ENCODE measurements around the gene CAPZB. TPM values are rescaled to one million over a fixed set of nuclear protein-coding genes. Genes with fewer than 3 reads are reported as not detected.

Gene CAPZB
- polyA plus RNA-seq, 1 donor from 2014 or later, result 159 TPM

- Histone ChIP-seq H3K9ac (ENCODE audit: low read length) (no peak overlapping the region), H3K27me3 (ENCODE audit: insufficient read depth, low read depth, low read length) (no peaks in the 10 kb centered on the region), H3K36me3 (ENCODE audit: insufficient read depth, low read length) (no peaks in the 10 kb centered on the region), H3F3A (ENCODE audit: insufficient read depth, low read length, poor library complexity, severe bottlenecking) (no peaks in the 10 kb centered on the region), H3K4me3 (ENCODE audit: low read length) (no peak overlapping the region), H4K20me1 (ENCODE audit: insufficient read depth) (no peaks in the 10 kb centered on the region), H3K27ac (ENCODE audit: low read length) (no peak overlapping the region), H3K9me3 (ENCODE audit: low read length) (no peaks in the 10 kb centered on the region), H3K9me2 (ENCODE audit: insufficient read depth, low read length) (no peaks in the 10 kb centered on the region), H3K79me2 (replicated peaks; ENCODE audit: insufficient read depth, low read length) (no peaks in the 10 kb centered on the region), H2AFZ (ENCODE audit: low read depth, low read length) (no peak overlapping the region), H3K4me2 (ENCODE audit: low read length) (no peak overlapping the region)
- no peak for TF ChIP-seq SMC3 (conservative IDR thresholded peaks at IDR 0.05; ENCODE audit: poor library complexity)
- TF ChIP-seq MXI1 (conservative IDR thresholded peaks at IDR 0.05; ENCODE audit: poor library complexity, severe bottlenecking), result no peak
- no peak for TF ChIP-seq TAF1 (IDR thresholded peaks at IDR 0.05; ENCODE audit: low read depth)
- TF ChIP-seq EP300 (conservative IDR thresholded peaks at IDR 0.05; ENCODE audit: poor library complexity, severe bottlenecking), result no peak
- TF ChIP-seq, protein P1, sequence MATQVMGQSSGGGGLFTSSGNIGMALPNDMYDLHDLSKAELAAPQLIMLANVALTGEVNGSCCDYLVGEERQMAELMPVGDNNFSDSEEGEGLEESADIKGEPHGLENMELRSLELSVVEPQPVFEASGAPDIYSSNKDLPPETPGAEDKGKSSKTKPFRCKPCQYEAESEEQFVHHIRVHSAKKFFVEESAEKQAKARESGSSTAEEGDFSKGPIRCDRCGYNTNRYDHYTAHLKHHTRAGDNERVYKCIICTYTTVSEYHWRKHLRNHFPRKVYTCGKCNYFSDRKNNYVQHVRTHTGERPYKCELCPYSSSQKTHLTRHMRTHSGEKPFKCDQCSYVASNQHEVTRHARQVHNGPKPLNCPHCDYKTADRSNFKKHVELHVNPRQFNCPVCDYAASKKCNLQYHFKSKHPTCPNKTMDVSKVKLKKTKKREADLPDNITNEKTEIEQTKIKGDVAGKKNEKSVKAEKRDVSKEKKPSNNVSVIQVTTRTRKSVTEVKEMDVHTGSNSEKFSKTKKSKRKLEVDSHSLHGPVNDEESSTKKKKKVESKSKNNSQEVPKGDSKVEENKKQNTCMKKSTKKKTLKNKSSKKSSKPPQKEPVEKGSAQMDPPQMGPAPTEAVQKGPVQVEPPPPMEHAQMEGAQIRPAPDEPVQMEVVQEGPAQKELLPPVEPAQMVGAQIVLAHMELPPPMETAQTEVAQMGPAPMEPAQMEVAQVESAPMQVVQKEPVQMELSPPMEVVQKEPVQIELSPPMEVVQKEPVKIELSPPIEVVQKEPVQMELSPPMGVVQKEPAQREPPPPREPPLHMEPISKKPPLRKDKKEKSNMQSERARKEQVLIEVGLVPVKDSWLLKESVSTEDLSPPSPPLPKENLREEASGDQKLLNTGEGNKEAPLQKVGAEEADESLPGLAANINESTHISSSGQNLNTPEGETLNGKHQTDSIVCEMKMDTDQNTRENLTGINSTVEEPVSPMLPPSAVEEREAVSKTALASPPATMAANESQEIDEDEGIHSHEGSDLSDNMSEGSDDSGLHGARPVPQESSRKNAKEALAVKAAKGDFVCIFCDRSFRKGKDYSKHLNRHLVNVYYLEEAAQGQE (IDR thresholded peaks at IDR 0.05; ENCODE audit: borderline replicate concordance), result no peak
- TF ChIP-seq EZH2 (IDR thresholded peaks at IDR 0.05; ENCODE audit: borderline replicate concordance, insufficient read depth, low read length, poor library complexity, severe bottlenecking), result no peak
- TF ChIP-seq CTCF (IDR thresholded peaks at IDR 0.05; ENCODE audit: poor library complexity, severe bottlenecking), result no peak
- no peak for TF ChIP-seq RAD21 (conservative IDR thresholded peaks at IDR 0.05)
Measured at GRCh38 chr1:19347533-19348172, 137.7 kb downstream of the CAPZB start.

DNA sequence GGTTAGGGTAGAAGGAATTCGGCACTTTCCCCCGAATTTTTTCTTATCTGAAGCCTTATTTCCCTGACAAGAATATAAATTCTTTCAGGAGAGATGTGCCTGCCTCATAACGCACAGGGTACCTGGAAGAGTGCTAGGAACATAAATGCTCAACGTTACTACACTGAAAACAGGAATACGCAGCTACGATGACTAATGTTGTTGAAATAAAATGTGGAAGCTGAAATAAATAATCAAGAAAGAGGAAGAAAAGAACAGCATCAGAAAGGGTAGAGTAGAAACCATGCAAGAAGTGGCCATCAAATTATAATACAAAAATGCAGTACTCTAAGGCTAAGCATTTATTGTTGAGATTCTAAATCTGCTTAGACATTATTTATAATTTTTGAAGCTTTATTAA, 139.3 kb downstream of the CAPZB start:
- H3K27ac ChIP-seq (ENCODE audit: low read length), result no peak overlapping the region
- no peaks in the 10 kb centered on the region for H4K20me1 ChIP-seq (ENCODE audit: insufficient read depth)
- no peak for TF ChIP-seq POLR2AphosphoS5 (IDR thresholded peaks at IDR 0.05)
- TF ChIP-seq CTCF (IDR thresholded peaks at IDR 0.05; ENCODE audit: poor library complexity, severe bottlenecking), result no peak
- no peak for TF ChIP-seq MXI1 (conservative IDR thresholded peaks at IDR 0.05; ENCODE audit: poor library complexity, severe bottlenecking)
- TF ChIP-seq SMC3 (conservative IDR thresholded peaks at IDR 0.05; ENCODE audit: poor library complexity), result no peak
- TF ChIP-seq, protein P1 (IDR thresholded peaks at IDR 0.05; ENCODE audit: borderline replicate concordance), result no peak
- no peak for TF ChIP-seq RAD21 (conservative IDR thresholded peaks at IDR 0.05)
- no peak for TF ChIP-seq EP300 (conservative IDR thresholded peaks at IDR 0.05; ENCODE audit: poor library complexity, severe bottlenecking)
- TF ChIP-seq TAF1 (IDR thresholded peaks at IDR 0.05; ENCODE audit: low read depth), result no peak
- TF ChIP-seq EZH2 (IDR thresholded peaks at IDR 0.05; ENCODE audit: borderline replicate concordance, insufficient read depth, low read length, poor library complexity, severe bottlenecking), result no peak
- H3K9ac ChIP-seq (ENCODE audit: low read length), result no peak overlapping the region
- H3K9me3 ChIP-seq (ENCODE audit: low read length), result no peaks in the 10 kb centered on the region
- H3K4me2 ChIP-seq (ENCODE audit: low read length), result no peak overlapping the region
- no peaks in the 10 kb centered on the region for H3F3A ChIP-seq (ENCODE audit: insufficient read depth, low read length, poor library complexity, severe bottlenecking)
- no peaks in the 10 kb centered on the region for H3K79me2 ChIP-seq (replicated peaks; ENCODE audit: insufficient read depth, low read length)
- H3K27me3 ChIP-seq (ENCODE audit: insufficient read depth, low read depth, low read length), result no peaks in the 10 kb centered on the region
- H3K4me3 ChIP-seq (ENCODE audit: low read length), result no peak overlapping the region
- H3K9me2 ChIP-seq (ENCODE audit: insufficient read depth, low read length), result no peaks in the 10 kb centered on the region
- H2AFZ ChIP-seq (ENCODE audit: low read depth, low read length), result no peak overlapping the region
- no peaks in the 10 kb centered on the region for H3K36me3 ChIP-seq (ENCODE audit: insufficient read depth, low read length)
